Naive B cell (primary cell): Measurements from ENCODE around the gene PALLD. TPM values are rescaled to one million over a fixed set of nuclear protein-coding genes. Genes with fewer than 3 reads are reported as not detected.

Experiments used
- ATAC-seq, 2 donors: fragments of 150-1000 bp; cut with Tn5 transposase; 2 replicates each; pipeline ENCODE4 v1.10.0; 2021; ENCODE audit warnings: low read depth in 2 of 2, mild to moderate bottlenecking in 2 of 2, moderate library complexity in 2 of 2
- DNase-seq: peaks from one replicate; pipeline ENCODE4 v3.0.0; 2022
- H3K27ac Mint-ChIP-seq, 6 donors: one replicate each; pipeline ENCODE4 v1.8.0; 2020 to 2022; ENCODE audit warnings: mild to moderate bottlenecking in 6 of 6, mixed read lengths in 6 of 6, moderate library complexity in 5 of 6, inconsistent platforms in 2 of 6
- H3K27me3 Mint-ChIP-seq, 3 donors: one replicate each; pipeline ENCODE4 v1.8.0; 2021 to 2022; ENCODE audit warnings: mixed read lengths in 3 of 3, mild to moderate bottlenecking in 1 of 3
- H3K36me3 Mint-ChIP-seq, 2 donors: one replicate each; pipeline ENCODE4 v1.8.0; 2020 to 2022; ENCODE audit warnings: mixed read lengths in 2 of 2, inconsistent platforms in 1 of 2, mild to moderate bottlenecking in 1 of 2
- H3K4me1 Mint-ChIP-seq, 3 donors: one replicate each; pipeline ENCODE4 v1.8.0; 2020 to 2022; ENCODE audit warnings: mixed read lengths in 3 of 3, inconsistent platforms in 1 of 3, mild to moderate bottlenecking in 1 of 3, moderate library complexity in 1 of 3
- H3K4me3 Mint-ChIP-seq, 8 donors: one replicate each; pipeline ENCODE4 v1.8.0; 2020 to 2022; ENCODE audit warnings: mild to moderate bottlenecking in 8 of 8, mixed read lengths in 8 of 8, moderate library complexity in 8 of 8, inconsistent platforms in 2 of 8
- H3K9me3 Mint-ChIP-seq, 7 donors: one replicate each; pipeline ENCODE4 v1.8.0; 2020 to 2022; ENCODE audit warnings: mixed read lengths in 7 of 7, mild to moderate bottlenecking in 5 of 7, inconsistent platforms in 2 of 7, moderate library complexity in 1 of 7
- polyA plus RNA-seq, 6 donors: library from polyadenylated mRNA; unstranded; fragments of 300-500 nt; fragmentation: Illumina TruSeq; gene quantifications; one replicate each; pipeline ENCODE4 v1.2.3, GENCODE V29; 2021; ENCODE audit warnings: low read depth in 6 of 6

PALLD gene
- polyA plus RNA-seq, 6 donors from 2014 or later: 0.58 to 0.83 (median 0.78) TPM; not detected in 2

- H3K9me3 Mint-ChIP-seq: no peaks in the 10 kb centered on the region
- DNase-seq (no peak), ATAC-seq (no peak)
- peaks cover 9 to 28% (median 16%) of the 10 kb centered on the region in 3 donors for H3K27me3 Mint-ChIP-seq
- no peak overlapping the region for H3K4me3 Mint-ChIP-seq
- H3K27ac Mint-ChIP-seq: no peak overlapping the region
- no peaks in the 10 kb centered on the region for H3K36me3 Mint-ChIP-seq
- no peaks in the 10 kb centered on the region for H3K4me1 Mint-ChIP-seq
These were observed 154.5 kb downstream of the PALLD start for GRCh38 chr4:168651374-168651773.

- no peaks in the 10 kb centered on the region for H3K36me3 Mint-ChIP-seq
- no peak overlapping the region for H3K27ac Mint-ChIP-seq
- DNase-seq: no peak
- no peaks in the 10 kb centered on the region for H3K9me3 Mint-ChIP-seq
- H3K4me3 Mint-ChIP-seq: no peak overlapping the region
- no peak for ATAC-seq
- H3K4me1 Mint-ChIP-seq: no peaks in the 10 kb centered on the region
- H3K27me3 Mint-ChIP-seq: peaks cover 6 to 29% (median 16%) of the 10 kb centered on the region in 3 donors
These were observed 155.0 kb downstream of the PALLD start for GRCh38 chr4:168651864-168652263.

- Mint-ChIP-seq H3K4me3 (no peak overlapping the region), H3K9me3 (no peaks in the 10 kb centered on the region), H3K27ac (no peak overlapping the region), H3K27me3 (peaks cover 6 to 37% (median 16%) of the 10 kb centered on the region in 3 donors), H3K4me1 (no peaks in the 10 kb centered on the region), H3K36me3 (no peaks in the 10 kb centered on the region)
- no peak for ATAC-seq
- no peak for DNase-seq
These were observed 155.9 kb downstream of the PALLD start for GRCh38 chr4:168652755-168653154.

DNA sequence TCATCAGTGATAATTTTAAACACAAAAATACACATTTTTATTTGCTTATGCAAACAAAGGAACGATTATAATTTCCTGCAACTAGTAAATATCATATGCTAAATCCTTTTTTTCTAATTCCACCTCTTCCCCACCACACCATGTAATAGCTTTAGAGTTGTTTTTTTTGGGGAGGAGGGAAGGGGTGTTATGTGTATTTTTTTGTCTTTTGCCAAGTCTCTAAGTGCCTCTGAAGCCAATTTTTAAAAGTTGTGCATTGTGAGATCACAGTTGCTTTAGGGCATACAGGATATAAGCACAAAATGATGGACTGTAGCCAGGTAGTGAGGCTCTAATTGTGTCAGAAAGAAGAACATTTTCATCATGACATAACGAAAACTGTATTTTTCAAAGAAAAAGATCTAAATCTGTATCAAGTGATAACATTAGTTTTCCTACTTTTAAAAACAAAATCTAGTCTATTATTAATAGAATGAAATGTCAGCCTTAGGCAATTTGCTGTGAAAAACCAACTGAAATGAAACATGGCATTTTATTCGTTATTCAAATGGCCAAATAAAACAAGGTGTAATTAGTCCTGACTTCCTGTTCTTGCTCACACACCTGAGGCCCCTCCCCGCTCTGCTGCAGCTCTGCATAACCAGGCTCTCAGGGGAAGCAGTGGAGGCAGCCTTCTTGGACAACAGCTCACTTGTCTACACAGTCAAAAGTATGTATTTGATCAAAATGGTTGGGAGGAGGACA, 157.4 kb downstream of the PALLD start:
- no peak for DNase-seq
- no peaks in the 10 kb centered on the region for H3K36me3 Mint-ChIP-seq
- H3K27me3 Mint-ChIP-seq: peaks cover 6 to 37% (median 16%) of the 10 kb centered on the region in 3 donors
- no peaks in the 10 kb centered on the region for H3K9me3 Mint-ChIP-seq
- H3K27ac Mint-ChIP-seq: no peak overlapping the region
- H3K4me1 Mint-ChIP-seq: no peaks in the 10 kb centered on the region
- H3K4me3 Mint-ChIP-seq: no peak overlapping the region
- ATAC-seq: no peak

DNA sequence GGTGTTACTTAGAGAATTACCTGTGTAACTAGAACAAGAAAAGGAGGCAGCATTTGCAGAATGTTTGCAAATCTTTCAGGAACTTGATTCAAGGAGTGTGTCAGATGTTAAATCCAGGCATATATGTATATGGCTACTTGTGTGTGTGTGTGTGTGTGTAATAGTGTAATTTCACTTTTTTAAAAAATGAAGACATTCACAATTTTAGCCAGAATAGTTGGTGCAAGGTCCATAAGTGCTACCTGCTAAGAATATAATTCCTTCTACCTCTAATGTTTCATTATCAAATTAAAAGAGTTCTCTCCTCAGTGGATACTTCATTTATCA, 158.0 kb downstream of the PALLD start:
- DNase-seq: no peak
- no peaks in the 10 kb centered on the region for H3K9me3 Mint-ChIP-seq
- no peaks in the 10 kb centered on the region for H3K36me3 Mint-ChIP-seq
- ATAC-seq: no peak
- H3K27ac Mint-ChIP-seq: no peak overlapping the region
- no peak overlapping the region for H3K4me3 Mint-ChIP-seq
- H3K27me3 Mint-ChIP-seq: peaks cover 6 to 37% (median 16%) of the 10 kb centered on the region in 3 donors
- H3K4me1 Mint-ChIP-seq: no peaks in the 10 kb centered on the region

DNA sequence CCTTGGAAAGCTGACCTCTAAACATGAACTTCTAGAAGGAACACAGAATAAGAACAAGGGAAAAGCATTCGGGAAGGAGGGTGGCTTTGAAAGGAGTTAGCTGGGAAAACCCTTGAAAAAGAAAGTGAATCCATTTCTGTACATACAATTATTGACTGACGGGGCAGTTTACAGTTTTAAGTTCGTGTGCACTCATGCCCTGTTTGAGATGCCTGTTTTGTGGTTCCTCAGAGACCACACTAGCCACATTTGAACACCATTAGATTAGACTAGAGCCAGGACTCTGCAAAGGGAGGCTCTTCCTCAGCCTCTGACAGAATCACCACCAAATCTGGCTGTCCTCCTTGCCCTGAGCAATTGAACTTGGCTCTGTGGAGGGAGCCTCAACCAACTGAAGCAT, 158.3 kb downstream of the PALLD start:
- no peak for DNase-seq
- Mint-ChIP-seq H3K4me1 (no peaks in the 10 kb centered on the region), H3K27ac (no peak overlapping the region), H3K4me3 (no peak overlapping the region), H3K27me3 (peaks cover 6 to 37% (median 16%) of the 10 kb centered on the region in 3 donors), H3K9me3 (no peaks in the 10 kb centered on the region), H3K36me3 (no peaks in the 10 kb centered on the region)
- ATAC-seq: no peak

DNA sequence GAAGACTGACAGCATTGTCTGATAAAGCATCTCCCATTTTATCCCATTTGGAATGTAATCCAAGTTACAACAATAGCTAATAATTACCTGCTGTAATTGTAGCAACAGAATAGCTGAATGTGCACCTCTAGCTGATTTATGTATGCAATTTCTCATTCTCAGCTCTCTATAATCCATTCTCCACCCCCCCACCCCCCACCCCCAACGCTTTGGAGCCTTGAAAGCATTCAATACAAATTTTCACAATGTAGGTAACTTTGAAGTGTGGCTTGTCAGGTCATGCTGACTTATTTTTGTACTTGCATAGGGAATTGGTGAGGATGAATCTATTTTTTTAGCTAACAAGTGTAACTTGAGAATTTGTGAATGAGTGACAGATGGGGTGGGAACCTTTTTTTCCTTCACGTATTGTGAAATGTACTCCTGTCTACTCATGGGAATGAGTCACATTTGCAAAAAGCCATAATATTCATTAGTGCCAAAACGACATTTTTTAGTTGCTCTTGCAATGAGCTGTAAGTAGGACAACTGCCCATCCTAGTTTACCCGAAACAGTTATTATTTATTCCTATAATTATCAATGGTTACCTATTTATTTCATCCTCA, 159.3 kb downstream of the PALLD start:
- no peak overlapping the region for H3K27ac Mint-ChIP-seq
- no peaks in the 10 kb centered on the region for H3K36me3 Mint-ChIP-seq
- DNase-seq: no peak
- H3K4me1 Mint-ChIP-seq: no peaks in the 10 kb centered on the region
- no peak overlapping the region for H3K4me3 Mint-ChIP-seq
- ATAC-seq: no peak
- H3K9me3 Mint-ChIP-seq: no peaks in the 10 kb centered on the region
- H3K27me3 Mint-ChIP-seq: peaks cover 6 to 28% (median 16%) of the 10 kb centered on the region in 3 donors

GRCh38 chr4:168656946-168657473, 160.2 kb downstream of the PALLD start:
- Mint-ChIP-seq H3K27me3 (peaks cover 6 to 20% (median 8%) of the 10 kb centered on the region in 3 donors), H3K27ac (no peak overlapping the region), H3K4me1 (no peaks in the 10 kb centered on the region), H3K36me3 (no peaks in the 10 kb centered on the region), H3K9me3 (no peaks in the 10 kb centered on the region), H3K4me3 (no peak overlapping the region)
- no peak for ATAC-seq
- no peak for DNase-seq

DNA sequence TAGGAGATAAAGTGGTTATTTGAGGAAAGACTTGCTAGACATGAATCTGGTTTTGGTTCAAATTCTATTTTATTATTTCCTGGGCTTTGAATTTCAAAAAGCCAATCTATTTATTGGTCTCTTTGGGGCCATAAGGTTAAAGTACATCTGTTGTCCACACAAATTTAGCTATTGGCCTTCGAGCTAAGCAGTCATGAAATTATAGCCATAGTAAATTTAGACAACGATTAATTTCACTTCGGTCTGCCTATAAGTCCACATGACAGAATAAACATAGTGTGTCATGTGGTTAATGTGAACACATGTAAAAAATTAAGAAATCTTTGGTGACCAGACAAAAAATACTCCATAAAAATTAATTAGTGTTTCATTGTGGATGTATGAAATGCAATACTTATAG, 161.9 kb downstream of the PALLD start:
- ATAC-seq: no peak
- H3K27ac Mint-ChIP-seq: no peak overlapping the region

DNA sequence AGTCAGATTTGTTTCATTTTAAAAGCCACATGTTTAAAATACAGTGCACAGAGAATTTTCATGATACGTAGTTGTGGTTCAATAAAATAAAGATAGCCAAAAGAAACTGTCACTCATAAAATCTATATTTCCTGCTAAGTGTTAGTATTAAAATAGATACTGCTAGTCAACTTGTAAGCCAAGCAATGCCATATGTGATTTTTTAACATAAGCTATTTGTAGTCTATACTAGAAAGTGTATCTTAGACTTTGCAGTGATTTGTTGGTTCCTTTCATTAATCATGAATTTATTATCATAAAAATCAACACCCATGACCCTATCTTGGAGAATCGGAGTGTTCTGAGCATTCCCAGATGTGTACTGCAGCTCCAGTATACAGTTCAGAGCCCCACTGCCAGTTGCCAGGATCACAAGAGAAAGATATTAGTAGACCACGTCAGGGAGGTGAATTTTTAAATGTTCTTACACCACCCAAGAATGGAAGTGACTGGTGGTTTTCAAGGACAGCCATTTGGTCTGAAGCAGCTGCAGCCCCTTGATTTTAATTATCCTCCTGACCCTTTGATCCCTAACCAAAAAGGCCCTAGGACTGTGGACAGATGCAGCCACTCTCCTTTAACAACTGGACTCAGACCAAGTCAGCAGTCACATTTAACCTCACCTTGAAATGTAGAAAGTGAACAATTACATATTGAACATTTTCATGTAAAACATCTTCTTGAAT, 163.1 kb downstream of the PALLD start:
- no peaks in the 10 kb centered on the region for H3K36me3 Mint-ChIP-seq
- peaks cover 3 to 26% (median 4%) of the 10 kb centered on the region in 3 donors for H3K27me3 Mint-ChIP-seq
- peaks cover 0 to 1% (median 0%) of the 10 kb centered on the region in 7 donors for H3K9me3 Mint-ChIP-seq
- no peaks in the 10 kb centered on the region for H3K4me1 Mint-ChIP-seq
- ATAC-seq (no peak), DNase-seq (no peak)
- H3K27ac Mint-ChIP-seq: no peak overlapping the region
- H3K4me3 Mint-ChIP-seq: no peak overlapping the region

More for the DNA sequence above, 161.9 kb downstream of the PALLD start:
- Mint-ChIP-seq H3K9me3 (no peaks in the 10 kb centered on the region), H3K36me3 (no peaks in the 10 kb centered on the region), H3K4me3 (no peak overlapping the region), H3K4me1 (no peaks in the 10 kb centered on the region), H3K27me3 (peaks cover 6 to 30% (median 7%) of the 10 kb centered on the region in 3 donors)
- DNase-seq: no peak

DNA sequence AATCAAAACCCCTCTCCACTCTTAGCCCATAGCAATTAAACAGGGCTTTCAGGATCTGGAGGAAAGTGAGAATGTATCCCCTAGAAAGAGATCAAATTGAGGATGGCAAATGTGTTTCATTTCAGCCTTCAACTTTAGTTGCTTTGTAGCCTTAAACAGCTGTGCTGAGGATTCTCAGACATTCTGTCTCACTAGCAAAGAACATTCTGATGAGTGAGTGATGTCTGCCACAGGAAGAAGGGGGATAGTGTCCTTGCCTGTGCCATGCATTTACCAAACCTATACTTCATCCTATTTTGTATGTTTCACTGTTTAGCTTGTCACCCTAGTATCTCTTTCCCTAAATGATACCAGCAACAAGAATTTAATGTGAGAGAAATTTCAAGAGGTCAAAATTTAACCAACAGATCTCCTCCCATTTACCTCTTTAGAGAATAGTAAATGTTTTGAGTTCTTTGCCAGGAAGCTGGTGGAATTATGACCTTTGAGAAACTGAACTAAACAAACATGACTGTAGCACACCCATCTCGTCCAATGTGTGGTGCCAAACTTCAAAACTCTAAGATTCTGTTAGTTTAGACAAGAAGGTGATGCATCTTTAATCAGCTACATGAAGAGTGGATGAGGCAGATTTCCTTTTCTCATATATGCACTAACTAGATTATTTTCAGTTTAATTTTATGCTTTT, 165.6 kb downstream of the PALLD start:
- H3K36me3 Mint-ChIP-seq: no peaks in the 10 kb centered on the region
- no peaks in the 10 kb centered on the region for H3K4me1 Mint-ChIP-seq
- no peak overlapping the region for H3K4me3 Mint-ChIP-seq
- H3K27me3 Mint-ChIP-seq: peaks cover 0 to 13% (median 0%) of the 10 kb centered on the region in 3 donors
- no peak for ATAC-seq
- H3K9me3 Mint-ChIP-seq: peaks cover 0 to 1% (median 0%) of the 10 kb centered on the region in 7 donors
- no peak overlapping the region for H3K27ac Mint-ChIP-seq
- DNase-seq: no peak

- no peak for ATAC-seq
- Mint-ChIP-seq H3K4me1 (no peaks in the 10 kb centered on the region), H3K27me3 (peaks cover 0 to 10% (median 0%) of the 10 kb centered on the region in 3 donors), H3K9me3 (peaks cover 0 to 1% (median 0%) of the 10 kb centered on the region in 7 donors), H3K36me3 (no peaks in the 10 kb centered on the region), H3K27ac (no peak overlapping the region), H3K4me3 (no peak overlapping the region)
- no peak for DNase-seq
These were observed 167.5 kb downstream of the PALLD start for GRCh38 chr4:168664242-168664891.

DNA sequence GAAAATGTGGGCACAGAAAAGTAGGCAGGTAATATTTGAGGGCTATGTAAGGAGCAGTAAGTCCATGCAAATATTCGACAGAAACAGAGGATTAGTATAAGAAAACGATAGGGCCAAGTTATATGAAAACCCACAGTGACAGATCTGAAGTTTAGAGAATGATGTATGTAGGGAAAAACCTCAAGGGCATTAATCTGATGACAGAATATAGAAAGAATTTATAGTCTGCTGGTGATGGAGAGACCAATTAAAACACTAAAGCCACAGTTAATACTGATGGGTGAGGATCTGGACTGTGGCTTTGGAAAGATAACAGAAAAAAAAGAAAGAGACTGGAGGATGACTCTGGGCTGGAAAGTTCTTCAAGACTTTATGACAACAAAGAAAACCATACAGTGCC, 169.7 kb downstream of the PALLD start:
- DNase-seq (no peak), ATAC-seq (no peak)
- Mint-ChIP-seq H3K27me3 (peaks cover 0 to 10% (median 0%) of the 10 kb centered on the region in 3 donors), H3K27ac (peak overlapping the region in 1 of 6 donors; percentile 8), H3K4me3 (no peak overlapping the region), H3K9me3 (peaks cover 0 to 1% (median 0%) of the 10 kb centered on the region in 7 donors), H3K36me3 (no peaks in the 10 kb centered on the region), H3K4me1 (no peaks in the 10 kb centered on the region)
